Measurements from ENCODE around the gene KATNBL1.

- TF ChIP-seq CTCF (IDR thresholded peaks at IDR 0.05): no peak
- TF ChIP-seq POLR2A (IDR thresholded peaks at IDR 0.05): peak; percentile 68
Measured at GRCh38 chr15:34101366-34102174, 108.3 kb downstream of the KATNBL1 start, which contains the start of the genes EMC7 and PGBD4.
